Adrenal gland (tissue), 5 donors: ENCODE data around the gene FBXW7.

Experiments used
- CTCF ChIP-seq, 6 experiments: fragments of 450-650 bp in 4 of 6; fragments of 200-600 bp in 2 of 6; sonication (generic) in 1 of 6; IDR thresholded peaks; 1 replicate in 5 of 6; 2 replicates in 1 of 6; pipeline versions ENCODE4 v1.5.1 to v1.8.0; 2016 to 2021; ENCODE audit warnings: antibody characterized with exemption in 6 of 6, mild to moderate bottlenecking in 2 of 6, moderate library complexity in 1 of 6
- POLR2A ChIP-seq, 2 donors: fragments of 450-650 bp; IDR thresholded peaks; one replicate each; pipeline ENCODE4 v1.6.1; 2017; ENCODE audit warnings: antibody characterized with exemption in 2 of 2, mild to moderate bottlenecking in 2 of 2, moderate library complexity in 1 of 2
- donor health status: DM: no; HTN: no; CAD: no.

- TF ChIP-seq CTCF (IDR thresholded peaks at IDR 0.05) (no peak), POLR2A (IDR thresholded peaks at IDR 0.05) (no peak)
Observed at GRCh38 chr4:152579916-152580315, 44.0 kb upstream of the FBXW7 start.
